ENCODE measurements around the gene ICOS. TPM values are rescaled to one million over a fixed set of nuclear protein-coding genes. Genes with fewer than 3 reads are reported as not detected.

Gene ICOS
- total RNA-seq (2014; rRNA removed; shearing (Covaris generic); ENCODE audit: low replicate concordance), result not detected in 2 replicates

GRCh38 chr2:203936535-203936934 is at the start of gene ICOS:
Gene ICOS, plus strand, starts transcription at chr2:203936763. Its CDS starts 52 bp downstream, at chr2:203936815.
- H3K9me3 ChIP-seq (ENCODE audit: low read length), result no peaks in the 10 kb centered on the region
- H3K4me3 ChIP-seq (ENCODE audit: low read length), result no peak within 1 kb of the TSS
- DNase-seq, result no peak
- H2AFZ ChIP-seq (ENCODE audit: low read length), result no peak within 1 kb of the TSS
- no peak within 1 kb of the TSS for H3K4me2 ChIP-seq (ENCODE audit: low read depth, low read length, poor library complexity, severe bottlenecking)
- H4K20me1 ChIP-seq (ENCODE audit: insufficient read depth, low read depth, low read length), result no peaks in the 10 kb centered on the region
- H3K27ac ChIP-seq (ENCODE audit: low read length), result no peak within 1 kb of the TSS
- H3K9me2 ChIP-seq (replicated peaks; ENCODE audit: insufficient read depth, low read length), result no peaks in the 10 kb centered on the region
- H3K4me1 ChIP-seq (ENCODE audit: low read length), result no peaks in the 10 kb centered on the region
- no peak within 1 kb of the TSS for H3K9ac ChIP-seq (ENCODE audit: low read length)
- no peaks in the 10 kb centered on the region for H3K79me2 ChIP-seq (ENCODE audit: low read length)
- H3K36me3 ChIP-seq (ENCODE audit: insufficient read depth, low read length), result no peaks in the 10 kb centered on the region
- no peaks in the 10 kb centered on the region for H3K27me3 ChIP-seq (ENCODE audit: low read length)

DNA sequence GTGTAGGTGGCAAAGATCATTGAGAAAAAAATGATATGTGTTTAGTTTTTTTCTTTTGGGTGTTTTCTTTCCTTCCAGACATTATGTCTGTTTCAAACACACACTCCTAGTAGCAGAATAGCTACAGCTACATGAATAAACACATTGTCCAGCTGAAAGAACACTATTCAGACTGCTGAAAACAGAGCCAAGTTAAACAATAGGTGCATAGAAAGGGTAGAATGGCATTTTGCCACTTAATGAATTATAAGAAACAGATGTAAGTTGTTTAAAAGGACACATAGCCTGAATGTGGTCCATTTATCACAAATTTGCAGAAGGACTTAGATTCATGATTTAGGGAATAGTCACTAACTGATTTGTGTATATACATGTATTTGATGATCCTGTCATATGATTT is 48.9 kb upstream of the ICOS start:
- Histone ChIP-seq H3K4me2 (ENCODE audit: low read depth, low read length, poor library complexity, severe bottlenecking) (no peak overlapping the region), H3K4me3 (ENCODE audit: low read length) (no peak overlapping the region), H3K27ac (ENCODE audit: low read length) (no peak overlapping the region), H3K4me1 (ENCODE audit: low read length) (no peaks in the 10 kb centered on the region), H3K9me3 (ENCODE audit: low read length) (no peaks in the 10 kb centered on the region), H4K20me1 (ENCODE audit: insufficient read depth, low read depth, low read length) (no peaks in the 10 kb centered on the region), H3K36me3 (ENCODE audit: insufficient read depth, low read length) (no peaks in the 10 kb centered on the region), H3K9ac (ENCODE audit: low read length) (no peak overlapping the region), H3K9me2 (replicated peaks; ENCODE audit: insufficient read depth, low read length) (no peaks in the 10 kb centered on the region), H3K27me3 (ENCODE audit: low read length) (no peaks in the 10 kb centered on the region), H3K79me2 (ENCODE audit: low read length) (no peaks in the 10 kb centered on the region), H2AFZ (ENCODE audit: low read length) (no peak overlapping the region)
- DNase-seq, result no peak

DNA sequence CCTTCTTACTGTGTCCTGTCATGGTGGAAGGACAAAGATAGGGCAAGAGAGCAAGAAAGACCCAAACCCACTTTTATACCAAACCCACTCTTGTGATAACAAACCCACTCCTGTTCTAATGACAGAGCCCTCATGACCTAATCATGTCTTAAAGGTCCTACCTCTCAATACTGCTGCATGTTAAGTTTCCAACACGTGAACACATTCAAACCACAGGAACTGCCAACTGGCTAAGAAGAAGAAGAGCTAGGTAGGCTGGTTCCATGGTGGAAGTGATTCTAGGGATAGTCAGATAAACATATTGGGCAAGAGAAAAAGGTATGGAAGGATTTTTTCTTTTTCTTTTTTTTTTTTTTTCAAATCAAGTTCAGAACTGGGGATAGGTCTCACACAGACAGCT is 47.0 kb upstream of the ICOS start:
- H3K79me2 ChIP-seq (ENCODE audit: low read length), result no peaks in the 10 kb centered on the region
- H3K9me2 ChIP-seq (replicated peaks; ENCODE audit: insufficient read depth, low read length), result no peaks in the 10 kb centered on the region
- H3K36me3 ChIP-seq (ENCODE audit: insufficient read depth, low read length), result no peaks in the 10 kb centered on the region
- no peak overlapping the region for H3K4me3 ChIP-seq (ENCODE audit: low read length)
- no peak for DNase-seq
- no peaks in the 10 kb centered on the region for H3K9me3 ChIP-seq (ENCODE audit: low read length)
- no peak overlapping the region for H2AFZ ChIP-seq (ENCODE audit: low read length)
- no peak overlapping the region for H3K27ac ChIP-seq (ENCODE audit: low read length)
- H3K9ac ChIP-seq (ENCODE audit: low read length), result no peak overlapping the region
- no peaks in the 10 kb centered on the region for H4K20me1 ChIP-seq (ENCODE audit: insufficient read depth, low read depth, low read length)
- no peaks in the 10 kb centered on the region for H3K4me1 ChIP-seq (ENCODE audit: low read length)
- no peak overlapping the region for H3K4me2 ChIP-seq (ENCODE audit: low read depth, low read length, poor library complexity, severe bottlenecking)
- no peaks in the 10 kb centered on the region for H3K27me3 ChIP-seq (ENCODE audit: low read length)

DNA sequence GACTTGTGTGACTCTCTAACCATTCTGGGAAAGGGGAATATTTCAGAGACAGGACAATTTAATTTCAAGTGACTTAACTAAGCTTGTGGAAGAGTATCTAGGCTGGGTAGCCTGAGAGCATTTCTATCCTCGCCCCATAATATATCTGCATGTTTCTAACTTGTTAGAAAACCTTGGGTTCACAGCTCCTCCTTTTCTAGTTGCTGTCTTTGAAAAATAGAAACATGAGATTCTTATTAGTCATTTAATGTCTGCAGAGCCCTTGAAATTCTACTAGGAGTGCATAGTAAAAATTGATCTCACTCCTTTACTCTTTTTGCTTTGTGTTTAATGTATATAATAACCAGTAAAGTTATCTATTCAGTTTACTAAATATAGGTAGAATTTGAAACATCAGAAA is 46.6 kb upstream of the ICOS start:
- no peaks in the 10 kb centered on the region for H3K36me3 ChIP-seq (ENCODE audit: insufficient read depth, low read length)
- no peaks in the 10 kb centered on the region for H3K9me2 ChIP-seq (replicated peaks; ENCODE audit: insufficient read depth, low read length)
- H4K20me1 ChIP-seq (ENCODE audit: insufficient read depth, low read depth, low read length), result no peaks in the 10 kb centered on the region
- no peak for DNase-seq
- H3K27ac ChIP-seq (ENCODE audit: low read length), result no peak overlapping the region
- H3K79me2 ChIP-seq (ENCODE audit: low read length), result no peaks in the 10 kb centered on the region
- H3K4me2 ChIP-seq (ENCODE audit: low read depth, low read length, poor library complexity, severe bottlenecking), result no peak overlapping the region
- no peaks in the 10 kb centered on the region for H3K27me3 ChIP-seq (ENCODE audit: low read length)
- H3K9ac ChIP-seq (ENCODE audit: low read length), result no peak overlapping the region
- no peaks in the 10 kb centered on the region for H3K4me1 ChIP-seq (ENCODE audit: low read length)
- no peak overlapping the region for H2AFZ ChIP-seq (ENCODE audit: low read length)
- no peak overlapping the region for H3K4me3 ChIP-seq (ENCODE audit: low read length)
- no peaks in the 10 kb centered on the region for H3K9me3 ChIP-seq (ENCODE audit: low read length)

DNA sequence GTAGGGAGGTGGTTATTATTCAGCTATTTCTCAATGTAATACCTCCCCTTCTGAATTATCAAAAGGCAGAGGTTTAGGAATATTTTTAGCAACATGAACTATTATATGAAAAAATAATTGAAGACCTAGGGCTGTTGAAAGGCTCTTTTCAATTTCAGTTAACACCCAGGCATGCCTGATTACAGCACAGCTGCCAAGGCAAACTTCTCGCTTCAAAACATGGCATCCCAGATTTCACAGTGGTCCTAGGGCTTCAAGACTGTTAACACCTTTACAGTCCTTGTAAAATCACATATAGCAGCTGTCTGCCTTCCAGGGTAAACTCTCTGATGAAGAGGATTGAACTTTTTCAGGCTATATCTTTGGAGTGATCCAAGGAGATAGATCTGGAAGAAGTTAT is 45.8 kb upstream of the ICOS start:
- Histone ChIP-seq H3K9ac (ENCODE audit: low read length) (no peak overlapping the region), H3K27ac (ENCODE audit: low read length) (no peak overlapping the region), H3K4me3 (ENCODE audit: low read length) (no peak overlapping the region), H4K20me1 (ENCODE audit: insufficient read depth, low read depth, low read length) (no peaks in the 10 kb centered on the region), H2AFZ (ENCODE audit: low read length) (no peak overlapping the region), H3K9me3 (ENCODE audit: low read length) (no peaks in the 10 kb centered on the region), H3K79me2 (ENCODE audit: low read length) (no peaks in the 10 kb centered on the region), H3K9me2 (replicated peaks; ENCODE audit: insufficient read depth, low read length) (no peaks in the 10 kb centered on the region), H3K4me1 (ENCODE audit: low read length) (no peaks in the 10 kb centered on the region), H3K36me3 (ENCODE audit: insufficient read depth, low read length) (no peaks in the 10 kb centered on the region), H3K4me2 (ENCODE audit: low read depth, low read length, poor library complexity, severe bottlenecking) (no peak overlapping the region), H3K27me3 (ENCODE audit: low read length) (no peaks in the 10 kb centered on the region)
- no peak for DNase-seq

DNA sequence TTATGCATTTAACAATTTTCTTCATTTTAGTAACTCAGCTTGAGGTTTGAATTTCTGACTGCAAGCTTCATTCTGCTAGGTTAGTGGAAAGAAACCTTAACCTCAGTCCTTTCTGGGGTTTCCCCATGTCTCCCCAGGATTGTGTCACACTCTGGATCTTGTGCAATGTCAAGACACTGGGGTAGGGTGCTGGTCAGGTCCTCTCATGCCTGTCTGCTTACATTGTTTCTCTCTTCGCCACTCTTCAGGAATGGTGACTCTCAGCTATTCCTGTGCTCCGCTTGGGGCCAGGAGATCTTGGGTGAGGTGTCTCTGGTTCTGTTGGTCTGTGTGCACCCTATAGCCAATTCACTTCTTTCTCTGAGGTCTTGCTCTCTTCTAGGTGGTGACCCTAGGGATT is 45.1 kb upstream of the ICOS start:
- H3K4me1 ChIP-seq (ENCODE audit: low read length), result no peaks in the 10 kb centered on the region
- H4K20me1 ChIP-seq (ENCODE audit: insufficient read depth, low read depth, low read length), result no peaks in the 10 kb centered on the region
- no peaks in the 10 kb centered on the region for H3K9me3 ChIP-seq (ENCODE audit: low read length)
- no peak overlapping the region for H3K9ac ChIP-seq (ENCODE audit: low read length)
- no peaks in the 10 kb centered on the region for H3K27me3 ChIP-seq (ENCODE audit: low read length)
- DNase-seq, result no peak
- no peaks in the 10 kb centered on the region for H3K9me2 ChIP-seq (replicated peaks; ENCODE audit: insufficient read depth, low read length)
- H3K27ac ChIP-seq (ENCODE audit: low read length), result no peak overlapping the region
- H3K4me3 ChIP-seq (ENCODE audit: low read length), result no peak overlapping the region
- no peaks in the 10 kb centered on the region for H3K36me3 ChIP-seq (ENCODE audit: insufficient read depth, low read length)
- H3K4me2 ChIP-seq (ENCODE audit: low read depth, low read length, poor library complexity, severe bottlenecking), result no peak overlapping the region
- H2AFZ ChIP-seq (ENCODE audit: low read length), result no peak overlapping the region
- H3K79me2 ChIP-seq (ENCODE audit: low read length), result no peaks in the 10 kb centered on the region

DNA sequence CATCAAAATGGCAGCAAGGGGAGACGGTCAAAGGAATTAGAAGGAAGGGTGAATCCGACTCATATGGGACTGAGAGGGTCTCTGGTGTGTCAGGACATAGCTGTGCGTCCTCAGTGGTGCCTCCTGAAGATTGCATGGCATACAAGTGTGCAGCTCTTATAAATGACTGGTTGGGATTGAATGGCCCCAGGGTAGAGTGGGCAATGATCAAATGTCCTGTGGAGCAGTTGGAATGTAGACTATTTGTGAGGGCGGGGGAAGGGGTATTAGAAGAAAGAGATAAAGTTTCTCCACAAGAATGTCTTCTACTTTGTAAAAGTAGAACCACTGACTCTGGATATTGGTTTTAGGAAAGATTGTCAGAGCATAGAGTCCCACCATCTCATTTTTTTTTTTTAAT is 44.4 kb upstream of the ICOS start:
- H3K9me2 ChIP-seq (replicated peaks; ENCODE audit: insufficient read depth, low read length), result no peaks in the 10 kb centered on the region
- no peaks in the 10 kb centered on the region for H3K79me2 ChIP-seq (ENCODE audit: low read length)
- H3K4me2 ChIP-seq (ENCODE audit: low read depth, low read length, poor library complexity, severe bottlenecking), result no peak overlapping the region
- H3K27me3 ChIP-seq (ENCODE audit: low read length), result no peaks in the 10 kb centered on the region
- no peak overlapping the region for H2AFZ ChIP-seq (ENCODE audit: low read length)
- H3K36me3 ChIP-seq (ENCODE audit: insufficient read depth, low read length), result no peaks in the 10 kb centered on the region
- no peak overlapping the region for H3K4me3 ChIP-seq (ENCODE audit: low read length)
- no peaks in the 10 kb centered on the region for H3K9me3 ChIP-seq (ENCODE audit: low read length)
- no peak overlapping the region for H3K9ac ChIP-seq (ENCODE audit: low read length)
- H4K20me1 ChIP-seq (ENCODE audit: insufficient read depth, low read depth, low read length), result no peaks in the 10 kb centered on the region
- no peak for DNase-seq
- H3K27ac ChIP-seq (ENCODE audit: low read length), result no peak overlapping the region
- peaks cover 6% of the 10 kb centered on the region for H3K4me1 ChIP-seq (ENCODE audit: low read length)

GRCh38 chr2:203893401-203893800 is 43.2 kb upstream of the ICOS start:
- Histone ChIP-seq H3K9me2 (replicated peaks; ENCODE audit: insufficient read depth, low read length) (no peaks in the 10 kb centered on the region), H3K27me3 (ENCODE audit: low read length) (no peaks in the 10 kb centered on the region), H4K20me1 (ENCODE audit: insufficient read depth, low read depth, low read length) (no peaks in the 10 kb centered on the region), H3K9ac (ENCODE audit: low read length) (no peak overlapping the region), H3K4me1 (ENCODE audit: low read length) (peaks cover 17% of the 10 kb centered on the region), H2AFZ (ENCODE audit: low read length) (no peak overlapping the region), H3K4me3 (ENCODE audit: low read length) (no peak overlapping the region), H3K4me2 (ENCODE audit: low read depth, low read length, poor library complexity, severe bottlenecking) (no peak overlapping the region), H3K9me3 (ENCODE audit: low read length) (no peaks in the 10 kb centered on the region), H3K79me2 (ENCODE audit: low read length) (no peaks in the 10 kb centered on the region), H3K27ac (ENCODE audit: low read length) (no peak overlapping the region), H3K36me3 (ENCODE audit: insufficient read depth, low read length) (no peaks in the 10 kb centered on the region)
- no peak for DNase-seq

- Histone ChIP-seq H3K36me3 (ENCODE audit: insufficient read depth, low read length) (no peaks in the 10 kb centered on the region), H3K27ac (ENCODE audit: low read length) (no peak overlapping the region), H3K9ac (ENCODE audit: low read length) (no peak overlapping the region), H4K20me1 (ENCODE audit: insufficient read depth, low read depth, low read length) (no peaks in the 10 kb centered on the region), H3K9me2 (replicated peaks; ENCODE audit: insufficient read depth, low read length) (no peaks in the 10 kb centered on the region), H3K4me3 (ENCODE audit: low read length) (no peak overlapping the region), H3K4me1 (ENCODE audit: low read length) (peaks cover 17% of the 10 kb centered on the region), H3K4me2 (ENCODE audit: low read depth, low read length, poor library complexity, severe bottlenecking) (no peak overlapping the region), H3K79me2 (ENCODE audit: low read length) (no peaks in the 10 kb centered on the region), H3K9me3 (ENCODE audit: low read length) (no peaks in the 10 kb centered on the region), H2AFZ (ENCODE audit: low read length) (no peak overlapping the region), H3K27me3 (ENCODE audit: low read length) (no peaks in the 10 kb centered on the region)
- DNase-seq, result no peak
Measured at GRCh38 chr2:203893840-203894239, 42.7 kb upstream of the ICOS start.

Data from Karpas-422 (cell line).